NCI-H2171 treated with DMSO at 0.1 percent for 48 hours (cell line): ENCODE results near the gene NKTR.

Experiments
- DNase-seq: peaks from one replicate; lab custom pipeline; 2025; lab: John Stamatoyannopoulos, UW

Gene NKTR

GRCh38 chr3:42696356-42697288 lies 96.1 kb downstream of the NKTR start:
- DNase-seq, result no peak

DNA sequence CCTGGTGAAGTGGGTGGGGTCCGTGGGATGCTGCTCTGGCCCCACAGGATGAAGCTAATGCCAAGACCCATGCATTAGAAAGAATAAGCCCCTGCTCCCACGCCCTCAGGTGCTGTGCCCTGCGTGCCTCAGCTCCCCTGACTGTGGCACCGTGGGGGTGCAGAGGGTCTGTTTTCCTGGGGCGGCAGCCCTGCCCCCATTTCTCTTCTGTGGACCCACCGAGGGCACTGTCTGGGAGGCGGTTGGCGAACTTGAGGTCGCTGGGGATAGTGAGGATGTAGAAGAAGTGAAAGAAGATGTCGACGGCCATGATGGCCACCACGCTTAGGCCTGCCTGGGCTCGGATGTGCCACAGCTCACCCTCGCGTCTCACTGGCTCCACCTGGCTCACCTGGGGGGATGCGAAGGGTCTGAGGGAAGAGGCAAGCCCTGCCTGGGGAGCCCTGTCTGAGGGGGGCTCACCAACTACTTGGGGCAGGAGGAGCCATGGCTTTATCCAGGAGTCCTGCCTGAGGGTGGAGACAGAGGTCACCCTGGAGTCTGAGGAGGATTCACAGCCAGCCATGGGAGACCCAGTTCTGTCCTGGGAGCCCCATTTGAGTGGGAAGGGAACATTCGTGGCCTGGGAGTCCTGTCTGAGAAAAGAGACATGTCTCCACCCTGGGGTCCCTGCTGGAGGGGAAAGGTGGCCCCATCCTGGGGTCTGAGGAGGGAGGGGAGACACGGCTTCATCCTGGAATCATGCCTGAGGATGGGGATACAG lies 97.0 kb downstream of the NKTR start:
- DNase-seq, result no peak
